WERI-Rb-1 (cell line): Measurements from ENCODE around the gene KATNA1.

Source experiments
- DNase-seq: peaks from one replicate; pipeline ENCODE4 v3.0.0-alpha.2; 2020
- H3K27ac ChIP-seq: fragments of 250-450 bp; sonication (Bioruptor Pico); 2 replicates; pipeline ENCODE4 v1.5.1; 2020; ENCODE audit warnings: mild to moderate bottlenecking, moderate library complexity
- H3K27me3 ChIP-seq: fragments of 250-450 bp; sonication (Bioruptor Pico); 2 replicates; pipeline ENCODE4 v1.5.1; 2021; ENCODE audit warnings: mild to moderate bottlenecking, low read depth, moderate library complexity; ENCODE audit not compliant: insufficient read depth, severe bottlenecking
- H3K36me3 ChIP-seq: fragments of 250-450 bp; sonication (Bioruptor Pico); 2 replicates; pipeline ENCODE4 v1.5.1; 2020; ENCODE audit warnings: mild to moderate bottlenecking, moderate library complexity
- H3K4me3 ChIP-seq: 2 replicates; pipeline ENCODE4 v1.5.1; 2011; ENCODE audit warnings: low read depth, mild to moderate bottlenecking, control low read depth, low read length
- H3K9me3 ChIP-seq: fragments of 250-450 bp; sonication (Bioruptor Pico); 2 replicates; pipeline ENCODE4 v1.5.1; 2021; ENCODE audit warnings: mild to moderate bottlenecking, moderate library complexity; ENCODE audit not compliant: severe bottlenecking
- TF ChIP-seq, protein P1 (sequence below): IDR thresholded peaks from 2 replicates; pipeline ENCODE4 v1.5.1; 2011; ENCODE audit warnings: low read depth, mild to moderate bottlenecking, control low read depth, inconsistent platforms, low read length

Gene KATNA1

DNA sequence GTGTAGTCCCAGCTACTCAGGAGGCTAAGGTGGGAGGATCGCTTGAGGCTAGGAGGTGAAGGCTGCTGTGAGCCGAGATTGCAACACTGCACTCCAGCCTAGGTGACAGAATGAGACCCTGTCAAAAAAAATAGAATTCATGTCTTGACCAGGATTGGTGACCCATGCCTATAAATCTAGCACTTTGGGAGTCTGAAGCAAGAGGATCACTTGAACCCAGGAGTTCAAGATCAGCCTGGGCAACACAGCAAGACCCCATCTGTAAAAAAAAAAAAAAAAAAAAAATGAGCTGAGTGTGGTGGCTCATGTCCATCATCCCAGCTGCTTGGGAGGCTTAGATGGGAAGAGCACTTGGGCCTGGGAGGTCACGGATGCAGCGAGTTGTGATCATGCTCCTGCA lies 48.0 kb downstream of the KATNA1 start:
- H3K9me3 ChIP-seq = no peaks in the 10 kb centered on the region
- DNase-seq = no peak
- no peak overlapping the region for H3K4me3 ChIP-seq
- no peaks in the 10 kb centered on the region for H3K27me3 ChIP-seq
- TF ChIP-seq, protein P1, sequence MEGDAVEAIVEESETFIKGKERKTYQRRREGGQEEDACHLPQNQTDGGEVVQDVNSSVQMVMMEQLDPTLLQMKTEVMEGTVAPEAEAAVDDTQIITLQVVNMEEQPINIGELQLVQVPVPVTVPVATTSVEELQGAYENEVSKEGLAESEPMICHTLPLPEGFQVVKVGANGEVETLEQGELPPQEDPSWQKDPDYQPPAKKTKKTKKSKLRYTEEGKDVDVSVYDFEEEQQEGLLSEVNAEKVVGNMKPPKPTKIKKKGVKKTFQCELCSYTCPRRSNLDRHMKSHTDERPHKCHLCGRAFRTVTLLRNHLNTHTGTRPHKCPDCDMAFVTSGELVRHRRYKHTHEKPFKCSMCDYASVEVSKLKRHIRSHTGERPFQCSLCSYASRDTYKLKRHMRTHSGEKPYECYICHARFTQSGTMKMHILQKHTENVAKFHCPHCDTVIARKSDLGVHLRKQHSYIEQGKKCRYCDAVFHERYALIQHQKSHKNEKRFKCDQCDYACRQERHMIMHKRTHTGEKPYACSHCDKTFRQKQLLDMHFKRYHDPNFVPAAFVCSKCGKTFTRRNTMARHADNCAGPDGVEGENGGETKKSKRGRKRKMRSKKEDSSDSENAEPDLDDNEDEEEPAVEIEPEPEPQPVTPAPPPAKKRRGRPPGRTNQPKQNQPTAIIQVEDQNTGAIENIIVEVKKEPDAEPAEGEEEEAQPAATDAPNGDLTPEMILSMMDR = no peak
- H3K36me3 ChIP-seq = peaks cover 27% of the 10 kb centered on the region
- H3K27ac ChIP-seq = no peak overlapping the region

DNA sequence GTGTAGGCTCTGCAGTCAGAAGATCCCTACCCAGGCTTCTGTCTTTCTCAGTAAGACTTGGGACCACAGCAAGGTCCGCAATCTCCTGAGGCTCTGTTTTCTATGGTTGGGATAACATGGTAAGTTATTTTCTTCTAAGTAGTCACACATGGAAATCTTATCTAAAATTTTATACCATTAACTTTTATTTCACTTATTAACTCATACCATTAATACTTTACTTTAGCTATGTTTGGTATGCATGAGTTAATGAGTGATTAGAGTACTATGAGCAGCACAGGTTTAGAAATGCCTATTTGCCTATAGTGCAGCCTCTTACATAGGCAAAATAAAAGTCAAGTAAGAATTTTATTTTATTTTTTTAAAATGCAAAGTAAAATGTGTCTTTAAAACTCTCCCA lies 55.1 kb downstream of the KATNA1 start:
- Histone ChIP-seq H3K9me3 (no peaks in the 10 kb centered on the region), H3K4me3 (no peak overlapping the region), H3K36me3 (peaks cover 63% of the 10 kb centered on the region), H3K27ac (no peak overlapping the region), H3K27me3 (no peaks in the 10 kb centered on the region)
- no peak for DNase-seq
- TF ChIP-seq, protein P1 = no peak

DNA sequence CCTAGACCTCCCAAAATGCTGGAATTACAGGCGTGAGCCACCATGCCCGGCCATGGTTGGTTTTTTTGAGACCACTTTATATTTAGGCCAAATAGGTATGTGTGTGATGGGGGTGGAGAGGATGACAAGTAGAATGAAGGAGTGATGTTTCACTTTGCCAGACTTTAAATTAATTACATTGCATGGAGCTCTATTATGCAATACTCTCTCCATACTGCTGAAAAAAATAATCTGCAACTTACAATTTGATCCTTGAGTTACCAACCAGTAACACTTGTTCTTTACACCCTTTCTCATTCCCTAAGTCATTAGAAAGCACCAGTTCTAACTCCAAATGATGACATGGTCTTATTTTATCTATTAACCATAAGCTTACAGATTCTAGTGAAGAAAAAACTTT lies 55.5 kb downstream of the KATNA1 start:
- no peaks in the 10 kb centered on the region for H3K9me3 ChIP-seq
- no peak overlapping the region for H3K4me3 ChIP-seq
- H3K36me3 ChIP-seq = peaks cover 61% of the 10 kb centered on the region
- H3K27ac ChIP-seq = no peak overlapping the region
- H3K27me3 ChIP-seq = no peaks in the 10 kb centered on the region
- TF ChIP-seq, protein P1 = no peak
- no peak for DNase-seq

DNA sequence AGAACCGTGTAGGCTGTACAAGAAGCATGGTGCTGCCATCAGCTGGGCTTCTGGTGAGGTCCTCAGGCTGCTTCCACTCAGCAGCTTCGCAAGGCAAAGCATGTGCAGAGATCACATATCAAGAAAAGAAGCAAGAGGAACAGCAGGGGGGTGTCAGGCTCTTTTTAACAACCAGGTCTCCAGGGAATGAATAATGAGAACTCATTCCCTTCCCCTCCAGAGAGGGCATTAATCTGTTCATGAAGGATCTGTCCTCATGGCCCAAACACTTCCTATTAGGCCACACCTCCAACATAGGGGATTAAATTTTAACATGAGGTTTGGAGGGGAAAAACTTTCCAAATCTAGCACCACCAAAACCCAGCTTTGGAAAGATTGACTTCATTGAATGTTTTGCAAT lies 62.4 kb downstream of the KATNA1 start:
- TF ChIP-seq, protein P1 = no peak
- H3K36me3 ChIP-seq = peaks cover 48% of the 10 kb centered on the region
- H3K27ac ChIP-seq = no peak overlapping the region

DNA sequence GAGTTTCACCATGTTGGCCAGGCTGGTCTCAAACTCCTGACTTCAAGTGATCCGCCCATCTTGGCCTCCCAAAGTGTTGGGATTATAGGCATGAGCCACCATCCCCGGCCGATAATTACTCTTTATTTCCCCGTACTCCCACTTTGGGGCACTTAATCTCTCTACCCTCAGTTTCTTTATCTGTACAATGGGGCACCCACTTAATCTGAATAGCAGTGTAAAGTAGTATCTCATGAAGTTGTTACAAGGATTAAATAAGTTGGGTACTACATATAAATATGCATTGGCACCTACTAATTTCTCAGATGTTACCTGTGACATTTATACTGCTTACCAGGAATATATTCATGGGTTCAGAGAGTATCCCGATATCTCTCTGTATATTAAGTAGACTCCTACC lies 67.2 kb downstream of the KATNA1 start:
- peaks cover 34% of the 10 kb centered on the region for H3K36me3 ChIP-seq

More for the DNA sequence above, 62.4 kb downstream of the KATNA1 start:
- Histone ChIP-seq H3K9me3 (no peaks in the 10 kb centered on the region), H3K4me3 (no peak overlapping the region), H3K27me3 (no peaks in the 10 kb centered on the region)
- DNase-seq = no peak

DNA sequence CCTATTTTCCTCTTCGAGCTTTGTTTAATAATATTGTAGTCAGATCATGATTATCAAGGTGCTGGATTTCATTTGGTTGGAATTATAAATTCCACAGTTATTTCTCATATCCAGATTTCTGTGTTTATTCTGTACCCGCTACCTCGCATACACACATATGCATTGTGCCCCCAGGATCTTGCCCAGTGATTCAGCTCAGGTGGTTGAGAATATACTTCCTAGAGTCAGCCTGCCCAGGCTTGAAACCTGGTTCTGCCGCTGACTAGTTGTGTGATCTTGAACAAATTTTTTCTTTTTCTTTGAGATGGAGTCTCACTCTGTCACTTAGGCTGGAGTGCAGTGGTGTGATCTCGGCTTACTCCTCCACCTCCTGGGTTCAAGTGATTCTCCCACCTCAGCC lies 67.6 kb downstream of the KATNA1 start:
- TF ChIP-seq, protein P1 = no peak
- no peaks in the 10 kb centered on the region for H3K9me3 ChIP-seq
- no peak overlapping the region for H3K27ac ChIP-seq
- peaks cover 30% of the 10 kb centered on the region for H3K36me3 ChIP-seq
- DNase-seq = no peak
- H3K27me3 ChIP-seq = no peaks in the 10 kb centered on the region
- no peak overlapping the region for H3K4me3 ChIP-seq

More for the DNA sequence above, 67.2 kb downstream of the KATNA1 start:
- no peaks in the 10 kb centered on the region for H3K27me3 ChIP-seq
- DNase-seq = no peak
- no peaks in the 10 kb centered on the region for H3K9me3 ChIP-seq
- H3K27ac ChIP-seq = no peak overlapping the region
- TF ChIP-seq, protein P1 = no peak
- H3K4me3 ChIP-seq = no peak overlapping the region
